Measurements from ENCODE around the gene WDR73.

Gene WDR73

GRCh38 chr15:84608707-84609284 is 45.3 kb downstream of the WDR73 start:
- TF ChIP-seq POLR2AphosphoS5 (IDR thresholded peaks at IDR 0.05; ENCODE audit: low read depth, low read length) (no peak), TAF1 (IDR thresholded peaks at IDR 0.05; ENCODE audit: borderline replicate concordance, low read depth, low read length) (no peak), POLR2A (IDR thresholded peaks at IDR 0.05; ENCODE audit: low read depth, low read length) (no peak)
- DNase-seq (ENCODE audit: insufficient read length) = no peak
- no peak for FAIRE-seq

DNA sequence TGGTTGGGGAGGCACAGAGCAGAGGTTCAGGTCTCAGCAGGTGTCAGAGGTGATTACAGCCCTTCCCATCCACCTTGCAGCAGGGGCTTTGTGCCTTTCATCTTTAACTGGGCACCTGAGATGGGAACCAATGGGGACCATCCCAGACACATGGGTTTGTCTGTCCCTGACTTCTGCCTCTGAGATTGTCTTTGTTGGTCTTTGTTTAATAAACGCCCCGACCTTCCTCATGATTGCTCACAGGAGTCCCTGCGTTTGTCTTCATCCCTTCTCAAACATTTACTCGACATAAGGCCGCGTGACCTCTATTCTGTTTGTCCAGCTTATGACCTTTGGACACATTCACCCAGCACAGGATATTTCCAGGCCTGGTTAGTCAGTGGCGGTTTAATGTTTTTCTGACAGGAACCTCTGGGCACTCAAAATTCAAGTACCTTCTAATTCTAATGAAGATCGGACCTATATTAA is 47.4 kb downstream of the WDR73 start:
- no peak for TF ChIP-seq POLR2AphosphoS5 (IDR thresholded peaks at IDR 0.05; ENCODE audit: low read depth, low read length)
- TF ChIP-seq TAF1 (IDR thresholded peaks at IDR 0.05; ENCODE audit: borderline replicate concordance, low read depth, low read length) = no peak
- no peak for TF ChIP-seq POLR2A (IDR thresholded peaks at IDR 0.05; ENCODE audit: low read depth, low read length)
- DNase-seq (ENCODE audit: insufficient read length) (no peak), FAIRE-seq (no peak)

- TF ChIP-seq TAF1 (IDR thresholded peaks at IDR 0.05; ENCODE audit: borderline replicate concordance, low read depth, low read length) (no peak), POLR2AphosphoS5 (IDR thresholded peaks at IDR 0.05; ENCODE audit: low read depth, low read length) (no peak), POLR2A (IDR thresholded peaks at IDR 0.05; ENCODE audit: low read depth, low read length) (no peak)
- FAIRE-seq = no peak
- no peak for DNase-seq (ENCODE audit: insufficient read length)
Observed at GRCh38 chr15:84605554-84605882, 48.6 kb downstream of the WDR73 start.

DNA sequence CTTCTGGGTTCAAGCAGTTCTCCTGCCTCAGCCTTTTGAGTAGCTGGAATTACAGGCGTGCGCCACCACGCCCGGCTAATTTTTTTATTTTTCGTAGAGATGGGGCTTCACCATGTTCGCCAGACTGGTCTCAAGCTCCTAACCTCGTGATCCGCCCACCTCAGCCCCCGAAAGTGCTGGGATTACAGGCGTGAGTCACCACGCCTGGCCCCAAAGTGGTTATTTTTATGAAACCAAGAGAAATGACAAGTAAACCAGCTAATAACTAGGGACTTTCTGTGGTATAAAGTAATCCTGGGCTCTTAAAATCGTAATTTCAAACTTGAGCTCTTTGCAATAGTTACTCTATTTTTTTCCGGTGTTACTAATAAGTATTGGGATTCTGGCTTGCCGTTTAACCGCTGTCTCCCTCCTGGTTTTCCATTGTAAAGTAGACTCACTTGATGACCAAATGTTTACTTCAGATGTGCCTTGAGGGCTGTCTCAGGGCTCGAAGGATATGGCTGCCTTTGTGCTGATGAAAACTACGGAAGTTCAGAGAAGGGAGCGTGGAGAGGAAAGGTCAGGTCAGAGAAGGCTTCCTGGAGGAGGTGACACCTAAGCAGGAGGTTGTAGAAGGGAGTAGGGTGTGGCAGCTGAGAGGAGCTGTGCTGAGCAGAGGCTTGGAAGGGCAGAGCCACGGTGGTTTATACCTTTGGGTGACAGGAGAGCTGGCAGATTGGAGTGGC is 49.1 kb downstream of the WDR73 start:
- DNase-seq (ENCODE audit: insufficient read length) = no peak
- no peak for FAIRE-seq

DNA sequence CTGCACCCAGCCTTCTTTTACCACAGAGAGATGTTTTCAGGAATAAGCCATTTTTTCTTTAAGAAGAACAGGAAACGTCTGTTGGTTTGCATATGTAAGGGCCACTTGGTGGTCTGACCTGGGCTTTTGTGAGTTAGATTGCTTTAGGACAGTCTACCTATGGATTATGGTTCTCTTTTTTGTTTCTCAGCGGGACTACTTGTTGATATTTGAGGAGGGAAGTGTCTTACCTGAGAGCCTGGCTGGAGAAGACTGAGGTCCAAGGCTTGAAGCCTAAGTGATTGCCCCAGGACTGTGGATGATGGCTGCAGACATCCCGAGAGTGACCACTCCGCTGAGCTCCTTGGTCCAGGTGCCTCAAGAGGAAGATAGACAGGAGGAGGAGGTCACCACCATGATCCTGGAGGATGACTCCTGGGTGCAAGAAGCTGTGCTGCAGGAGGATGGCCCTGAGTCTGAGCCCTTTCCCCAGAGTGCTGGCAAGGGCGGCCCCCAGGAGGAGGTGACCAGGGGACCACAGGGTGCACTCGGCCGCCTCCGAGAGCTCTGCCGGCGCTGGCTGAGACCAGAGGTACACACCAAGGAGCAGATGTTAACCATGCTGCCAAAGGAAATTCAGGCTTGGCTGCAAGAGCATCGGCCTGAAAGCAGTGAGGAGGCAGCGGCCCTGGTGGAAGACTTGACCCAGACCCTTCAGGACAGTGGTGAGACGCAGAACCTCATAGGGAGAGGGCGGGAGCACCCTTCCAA is 50.3 kb downstream of the WDR73 start:
- DNase-seq (ENCODE audit: insufficient read length) = no peak
- FAIRE-seq = no peak
- TF ChIP-seq POLR2AphosphoS5 (IDR thresholded peaks at IDR 0.05; ENCODE audit: low read depth, low read length) = no peak
- no peak for TF ChIP-seq TAF1 (IDR thresholded peaks at IDR 0.05; ENCODE audit: borderline replicate concordance, low read depth, low read length)
- no peak for TF ChIP-seq POLR2A (IDR thresholded peaks at IDR 0.05; ENCODE audit: low read depth, low read length)

More for the DNA sequence above, 49.1 kb downstream of the WDR73 start:
- TF ChIP-seq TAF1 (IDR thresholded peaks at IDR 0.05; ENCODE audit: borderline replicate concordance, low read depth, low read length) = no peak

GRCh38 chr15:84601555-84601838 is 52.6 kb downstream of the WDR73 start:
- no peak for FAIRE-seq
- no peak for DNase-seq (ENCODE audit: insufficient read length)
- TF ChIP-seq POLR2AphosphoS5 (IDR thresholded peaks at IDR 0.05; ENCODE audit: low read depth, low read length) (no peak), TAF1 (IDR thresholded peaks at IDR 0.05; ENCODE audit: borderline replicate concordance, low read depth, low read length) (no peak), POLR2A (IDR thresholded peaks at IDR 0.05; ENCODE audit: low read depth, low read length) (no peak)

DNA sequence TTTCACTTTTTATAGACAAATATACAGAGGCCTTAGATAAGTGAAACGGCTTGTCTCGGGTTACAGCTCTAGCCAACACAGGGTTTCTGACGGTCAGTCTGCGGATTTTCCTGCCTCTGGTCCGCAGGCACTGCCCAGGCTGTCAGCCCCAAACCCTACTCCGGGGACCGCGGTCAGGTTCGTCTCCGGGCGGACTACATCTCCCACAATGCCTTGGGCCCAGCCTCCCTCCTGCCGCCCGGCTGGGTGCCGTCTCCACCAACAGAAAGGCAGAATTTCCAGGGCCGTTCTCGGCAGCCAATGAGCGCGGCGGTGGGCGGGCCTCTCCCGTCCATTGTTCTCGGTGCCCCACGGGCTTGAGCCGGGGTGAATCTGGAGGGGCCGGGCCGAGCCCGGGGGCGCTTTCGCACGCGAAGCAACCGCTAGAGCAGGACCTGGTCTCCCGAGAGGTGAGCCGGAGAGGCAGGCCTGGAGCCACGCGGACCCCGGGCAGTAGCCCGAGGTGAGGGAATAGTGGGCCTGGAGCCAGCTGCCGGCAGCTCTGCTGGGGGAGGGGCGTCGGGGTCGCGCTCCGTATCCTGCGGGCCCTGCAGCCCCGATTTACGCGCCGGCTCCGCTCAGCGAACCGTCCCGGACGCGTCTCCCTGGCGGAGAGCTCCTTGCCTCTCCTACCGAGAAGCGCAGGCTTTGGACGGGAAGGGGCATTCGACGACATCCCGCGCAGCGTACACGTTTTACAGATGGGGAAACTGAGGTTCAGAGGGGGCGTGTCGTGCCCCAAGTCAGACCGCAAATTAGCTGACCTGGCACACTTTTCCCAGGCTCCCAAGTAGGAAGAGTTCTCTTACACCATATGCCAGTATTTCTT is 53.2 kb downstream of the WDR73 start, which contains the start of gene ZSCAN2:
TSS of gene ZSCAN2 (plus strand) at position 323 of the 868 bp plus-strand sequence. CDS start 2,919 bp downstream, outside the sequence.
- DNase-seq (ENCODE audit: insufficient read length) (peak; percentile 97), FAIRE-seq (peak; percentile 89)
- no peak for TF ChIP-seq POLR2AphosphoS5 (IDR thresholded peaks at IDR 0.05; ENCODE audit: low read depth, low read length)
- peak; percentile 50; the same call in 1 of the 2 replicates for TF ChIP-seq POLR2A (IDR thresholded peaks at IDR 0.05; ENCODE audit: low read depth, low read length)

DNA sequence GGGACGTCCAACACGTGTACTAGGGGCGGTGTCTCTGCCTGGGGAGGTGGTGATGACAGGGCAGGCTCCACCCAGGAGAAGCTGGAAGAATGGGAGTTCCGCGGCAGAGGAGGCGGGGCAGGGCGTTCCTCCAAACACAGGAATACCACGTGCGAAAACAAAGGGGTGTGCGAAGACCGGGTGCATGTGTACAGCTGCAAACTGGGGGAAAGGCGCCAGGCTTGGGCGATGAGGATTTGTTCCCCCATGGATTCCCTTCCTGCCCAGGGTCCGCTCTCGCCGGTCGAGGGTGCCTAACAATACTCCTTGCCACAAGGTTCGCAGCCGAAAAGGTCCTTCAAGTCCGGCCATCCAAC is 53.8 kb downstream of the WDR73 start:
- TF ChIP-seq TAF1 (IDR thresholded peaks at IDR 0.05; ENCODE audit: borderline replicate concordance, low read depth, low read length) (no peak), POLR2A (IDR thresholded peaks at IDR 0.05; ENCODE audit: low read depth, low read length) (no peak), POLR2AphosphoS5 (IDR thresholded peaks at IDR 0.05; ENCODE audit: low read depth, low read length) (no peak)
- DNase-seq (ENCODE audit: insufficient read length) (no peak), FAIRE-seq (peak; percentile 9)

DNA sequence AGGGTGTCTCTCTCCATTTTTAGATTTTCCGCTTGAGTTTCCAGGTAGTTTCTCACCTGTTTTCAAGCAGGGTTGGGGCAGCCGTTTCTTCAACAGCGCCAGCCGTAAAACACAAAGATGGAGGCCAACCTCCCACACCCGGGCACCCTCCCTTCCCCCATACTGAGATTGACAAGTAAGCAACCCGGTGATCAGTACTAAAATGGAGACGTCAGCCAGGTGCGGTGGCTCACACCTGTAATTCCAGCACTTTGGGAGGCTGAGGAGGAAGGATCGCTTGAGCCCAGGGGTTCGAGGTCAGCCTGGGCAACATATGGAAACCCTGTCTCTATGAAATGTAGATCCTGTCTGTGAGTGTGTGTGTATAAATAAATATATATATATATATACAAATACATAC is 54.2 kb downstream of the WDR73 start:
- FAIRE-seq (no peak), DNase-seq (ENCODE audit: insufficient read length) (no peak)
- TF ChIP-seq POLR2AphosphoS5 (IDR thresholded peaks at IDR 0.05; ENCODE audit: low read depth, low read length) (no peak), TAF1 (IDR thresholded peaks at IDR 0.05; ENCODE audit: borderline replicate concordance, low read depth, low read length) (no peak), POLR2A (IDR thresholded peaks at IDR 0.05; ENCODE audit: low read depth, low read length) (no peak)

- DNase-seq (ENCODE audit: insufficient read length) (no peak), FAIRE-seq (no peak)
- TF ChIP-seq TAF1 (IDR thresholded peaks at IDR 0.05; ENCODE audit: borderline replicate concordance, low read depth, low read length) (no peak), POLR2A (IDR thresholded peaks at IDR 0.05; ENCODE audit: low read depth, low read length) (no peak), POLR2AphosphoS5 (IDR thresholded peaks at IDR 0.05; ENCODE audit: low read depth, low read length) (no peak)
Observed at GRCh38 chr15:84598993-84599392, 55.1 kb downstream of the WDR73 start.

GRCh38 chr15:84598250-84598649 is 55.8 kb downstream of the WDR73 start:
- peak; percentile 64 for FAIRE-seq
- TF ChIP-seq POLR2A (IDR thresholded peaks at IDR 0.05; ENCODE audit: low read depth, low read length) = no peak
- no peak for TF ChIP-seq TAF1 (IDR thresholded peaks at IDR 0.05; ENCODE audit: borderline replicate concordance, low read depth, low read length)
- no peak for TF ChIP-seq POLR2AphosphoS5 (IDR thresholded peaks at IDR 0.05; ENCODE audit: low read depth, low read length)
- DNase-seq (ENCODE audit: insufficient read length) = no peak

Data from GM12892 (cell line).